Ovary (tissue), 3 donors: ENCODE data around the gene FIBCD1.

Experiments
- EP300 ChIP-seq: sonication (generic); formaldehyde crosslinking; IDR thresholded peaks from one replicate; pipeline ENCODE4 v1.6.1; 2017; ENCODE audit warnings: antibody characterized with exemption
- TF ChIP-seq, protein P1 (sequence below), 3 donors: fragments of 450-650 bp in 2 of 3; fragments of 200-600 bp in 1 of 3; IDR thresholded peaks; one replicate each; pipeline versions ENCODE4 v1.5.1 to v1.8.0; 2016 to 2022; ENCODE audit warnings: antibody characterized with exemption in 3 of 3, mild to moderate bottlenecking in 1 of 3
- donor health status: DM: no; HTN: no; CAD: no.

DNA sequence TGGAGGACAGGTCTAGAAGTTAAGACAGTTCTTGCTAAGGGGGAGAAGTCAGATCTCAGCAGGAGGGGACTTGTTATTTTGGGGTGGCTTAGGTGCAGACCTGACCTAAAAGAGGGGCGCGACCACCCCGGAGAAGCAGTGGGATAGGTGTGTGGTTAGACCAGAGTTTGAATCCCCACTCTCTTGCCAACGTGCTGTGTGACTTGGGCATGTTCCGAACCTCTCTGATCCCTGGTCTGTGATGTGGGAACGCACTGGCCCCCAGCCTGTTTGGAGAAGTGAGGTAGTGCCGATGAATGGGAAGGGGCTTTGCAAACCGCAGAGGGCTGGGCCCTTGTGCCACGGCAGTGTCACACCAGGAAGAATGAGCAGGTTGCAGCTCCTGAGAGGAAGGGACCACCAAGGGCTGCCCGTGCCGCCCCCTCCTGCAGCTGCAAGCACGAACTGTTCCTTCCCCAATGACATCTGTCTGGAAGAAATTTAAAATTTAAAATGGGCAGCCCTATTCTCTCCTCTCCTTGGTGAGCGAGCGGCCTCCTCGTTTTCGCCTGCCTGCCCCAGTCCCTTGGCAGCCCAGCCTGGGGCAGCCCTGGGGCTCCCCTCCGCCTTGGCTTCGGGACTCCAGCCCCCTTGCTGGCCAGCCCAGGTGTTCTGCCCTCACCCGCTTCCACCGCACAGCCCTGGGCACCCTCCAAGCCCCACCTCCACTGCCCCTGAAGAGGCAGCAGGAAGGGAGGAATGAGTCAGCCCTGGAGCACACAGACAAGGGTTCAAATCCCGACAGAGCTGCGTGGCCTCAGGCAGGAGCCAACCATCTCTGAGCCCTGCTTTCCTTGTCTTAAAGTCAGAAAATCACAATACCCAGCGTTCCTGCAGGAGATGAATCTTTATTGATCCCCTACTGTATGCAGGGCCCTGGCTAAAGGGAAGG lies 1.6 kb downstream of the FIBCD1 start:
- TF ChIP-seq, protein P1, sequence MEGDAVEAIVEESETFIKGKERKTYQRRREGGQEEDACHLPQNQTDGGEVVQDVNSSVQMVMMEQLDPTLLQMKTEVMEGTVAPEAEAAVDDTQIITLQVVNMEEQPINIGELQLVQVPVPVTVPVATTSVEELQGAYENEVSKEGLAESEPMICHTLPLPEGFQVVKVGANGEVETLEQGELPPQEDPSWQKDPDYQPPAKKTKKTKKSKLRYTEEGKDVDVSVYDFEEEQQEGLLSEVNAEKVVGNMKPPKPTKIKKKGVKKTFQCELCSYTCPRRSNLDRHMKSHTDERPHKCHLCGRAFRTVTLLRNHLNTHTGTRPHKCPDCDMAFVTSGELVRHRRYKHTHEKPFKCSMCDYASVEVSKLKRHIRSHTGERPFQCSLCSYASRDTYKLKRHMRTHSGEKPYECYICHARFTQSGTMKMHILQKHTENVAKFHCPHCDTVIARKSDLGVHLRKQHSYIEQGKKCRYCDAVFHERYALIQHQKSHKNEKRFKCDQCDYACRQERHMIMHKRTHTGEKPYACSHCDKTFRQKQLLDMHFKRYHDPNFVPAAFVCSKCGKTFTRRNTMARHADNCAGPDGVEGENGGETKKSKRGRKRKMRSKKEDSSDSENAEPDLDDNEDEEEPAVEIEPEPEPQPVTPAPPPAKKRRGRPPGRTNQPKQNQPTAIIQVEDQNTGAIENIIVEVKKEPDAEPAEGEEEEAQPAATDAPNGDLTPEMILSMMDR (IDR thresholded peaks at IDR 0.05), result no peak
- TF ChIP-seq EP300, result no peak
